NCI-H2196 (cell line): ENCODE results near the gene TBC1D30.

Experiments used
- DNase-seq: peaks from one replicate; lab custom pipeline; 2025; ENCODE audit not compliant: unreplicated experiment; lab: John Stamatoyannopoulos, UW

Gene TBC1D30

DNA sequence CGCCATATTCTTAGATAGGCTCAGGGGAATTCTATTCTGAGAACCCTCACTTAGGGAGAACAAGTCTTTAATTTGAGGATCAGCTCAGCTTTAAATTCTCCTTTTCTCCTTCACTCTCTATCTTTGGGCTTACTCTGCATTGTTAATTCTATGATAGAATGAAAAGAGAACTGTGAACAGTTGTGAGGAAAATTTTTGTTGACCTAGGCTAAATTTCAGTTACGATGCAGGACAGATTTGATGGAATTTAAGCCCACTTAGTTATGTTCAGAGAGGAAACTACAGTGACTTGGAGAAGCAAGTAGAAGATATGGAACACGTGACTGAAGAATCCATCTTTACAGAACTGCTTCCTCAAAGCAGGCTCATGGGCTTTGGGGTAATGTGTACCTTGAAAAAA lies 82.7 kb downstream of the TBC1D30 start:
- DNase-seq = no peak

DNA sequence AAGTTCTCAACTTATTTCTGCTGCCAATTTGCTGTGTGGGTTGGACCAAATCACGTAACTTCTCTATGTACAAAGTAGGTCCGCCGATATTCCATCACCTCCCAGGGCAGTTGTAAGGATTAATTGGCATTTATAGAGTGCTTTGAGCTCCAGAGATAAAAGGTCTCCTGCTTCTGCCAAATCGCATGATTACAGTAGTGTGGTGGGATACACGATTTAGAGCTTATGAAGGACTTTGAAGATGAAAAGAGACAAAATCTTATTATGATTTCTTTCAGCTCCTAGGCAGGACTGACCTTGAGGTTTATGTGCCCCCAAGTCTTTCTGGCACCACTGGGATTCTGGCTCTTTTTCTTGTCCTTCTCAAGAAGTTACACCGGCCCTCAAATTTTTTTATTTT lies 84.7 kb downstream of the TBC1D30 start:
- DNase-seq = no peak

DNA sequence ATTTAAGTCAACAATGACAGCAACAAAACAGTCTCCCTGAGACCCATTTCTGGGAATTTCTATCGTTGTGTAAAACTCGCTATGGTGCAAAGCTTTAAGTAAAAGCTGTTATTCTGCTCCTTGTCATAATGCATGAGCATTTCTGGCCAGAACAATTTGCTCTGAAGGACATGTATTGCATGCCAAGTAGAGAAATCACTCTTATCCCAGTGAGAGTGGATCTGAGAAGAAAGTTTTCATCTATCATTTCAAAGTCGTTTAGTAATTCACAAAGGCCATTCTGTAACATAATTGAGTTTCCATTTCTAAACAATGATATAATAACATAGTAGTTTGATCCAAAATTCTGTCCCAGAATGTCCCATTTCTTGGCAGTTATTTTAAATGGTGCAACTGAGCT lies 86.6 kb downstream of the TBC1D30 start:
- DNase-seq = no peak

DNA sequence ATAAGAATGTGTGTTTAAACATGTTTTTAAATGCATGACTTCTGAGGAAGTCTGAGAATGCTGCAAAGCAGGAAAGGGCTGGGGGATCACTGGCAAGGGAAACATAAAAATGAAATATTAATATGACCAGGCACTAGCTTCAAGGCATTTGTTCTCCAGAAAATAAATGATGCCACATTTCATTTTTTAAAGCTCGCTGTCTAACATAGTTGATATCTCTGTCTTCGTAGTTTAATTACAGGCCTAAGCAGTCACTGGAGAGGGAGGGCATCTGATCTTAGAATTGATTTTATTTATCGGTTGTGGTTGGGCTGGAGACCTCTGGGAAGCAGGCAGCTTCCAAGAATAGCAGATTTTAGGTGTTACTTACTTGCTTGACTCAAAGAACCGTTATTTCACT lies 87.5 kb downstream of the TBC1D30 start:
- DNase-seq = no peak

DNA sequence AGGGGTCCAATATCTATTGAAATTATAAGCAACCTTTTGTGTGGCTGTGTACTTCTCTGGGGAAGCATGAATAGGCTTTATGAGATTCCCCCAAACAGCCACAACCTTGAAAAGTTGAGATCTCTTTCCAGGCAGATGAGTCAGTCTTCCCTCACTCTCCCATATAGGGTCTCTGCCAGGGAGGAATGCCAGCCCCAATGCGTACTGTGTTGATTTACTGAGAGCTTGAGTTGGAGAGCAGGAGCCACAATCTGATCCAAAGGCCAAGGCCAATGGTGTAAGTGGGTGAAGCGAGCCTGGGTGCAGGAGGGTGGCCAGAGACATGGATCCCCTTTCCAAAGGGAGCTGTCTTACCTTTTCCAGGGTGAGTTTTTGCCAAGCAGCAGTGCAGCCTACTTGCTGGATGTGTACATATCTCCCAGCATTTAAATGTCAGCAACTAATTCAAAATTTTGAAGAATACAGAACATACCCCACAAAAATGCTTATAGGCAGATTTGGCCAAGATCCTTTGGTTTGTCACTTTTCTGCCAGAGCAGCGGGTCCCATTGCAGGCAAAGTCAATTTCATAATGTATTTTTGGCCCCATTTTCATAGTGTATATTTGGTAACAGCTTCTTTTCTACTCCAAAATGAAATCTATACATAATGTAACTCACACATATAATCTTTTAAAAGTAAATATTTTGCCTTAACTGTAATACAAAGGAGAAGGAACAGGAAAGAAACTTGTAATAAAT lies 88.2 kb downstream of the TBC1D30 start:
- no peak for DNase-seq

DNA sequence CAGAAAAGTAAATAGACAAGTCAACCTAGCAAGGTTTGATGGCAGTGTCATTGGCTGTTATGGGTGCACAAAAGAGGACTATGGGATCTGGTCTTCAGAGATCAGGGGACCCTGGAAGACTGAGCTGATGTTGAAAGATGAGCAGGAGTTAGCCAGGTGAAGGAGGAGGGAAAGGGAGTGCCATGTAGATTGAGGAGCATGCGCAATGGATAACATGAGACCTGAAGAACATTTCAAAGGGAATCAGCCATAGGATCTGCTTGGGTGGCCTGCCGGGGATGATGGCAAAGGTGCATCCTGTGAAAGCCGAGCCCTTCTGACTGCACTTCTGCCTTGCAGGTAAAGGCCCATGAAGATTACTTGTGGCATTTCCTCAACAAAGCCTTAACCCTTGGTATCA lies 90.8 kb downstream of the TBC1D30 start:
- DNase-seq = no peak

DNA sequence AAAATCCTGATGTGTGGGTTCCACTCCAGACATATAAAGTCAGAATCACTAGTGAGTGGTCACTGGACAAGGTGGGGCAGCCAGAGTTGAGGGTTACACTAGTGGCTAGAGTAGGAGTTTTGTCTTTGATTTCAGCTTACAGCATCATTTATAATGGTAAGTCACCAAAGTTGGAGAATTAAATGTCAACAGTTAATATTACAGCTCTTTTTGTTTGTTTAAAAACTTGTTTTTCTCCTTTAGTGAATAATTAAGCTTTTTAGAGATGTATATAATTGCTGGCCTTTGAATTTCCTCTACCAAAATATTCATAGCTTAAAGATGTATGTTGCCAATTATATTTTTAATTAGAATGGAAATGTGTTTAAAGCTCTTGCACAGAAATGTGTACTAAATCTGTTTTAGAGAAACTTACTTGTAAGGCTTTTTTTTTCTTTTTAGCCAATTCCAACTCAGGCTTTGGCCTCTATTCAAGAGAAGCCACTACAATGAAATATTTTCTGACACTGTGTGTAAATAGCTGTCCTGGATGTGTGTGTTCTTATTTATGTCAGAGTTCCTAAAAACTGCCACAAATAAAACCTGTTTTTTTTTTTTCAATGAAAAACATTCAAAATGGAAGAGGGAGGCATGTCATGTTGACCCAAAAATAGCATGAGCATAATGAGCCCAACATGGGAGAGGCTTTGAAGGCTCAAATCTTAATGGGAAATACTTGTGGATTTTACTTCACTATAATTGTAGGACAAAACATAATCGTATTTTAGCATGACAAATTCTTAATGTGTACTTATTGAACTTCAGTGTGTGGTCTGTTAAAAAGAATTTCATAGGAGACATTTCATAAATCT lies 92.2 kb downstream of the TBC1D30 start:
- DNase-seq = no peak

DNA sequence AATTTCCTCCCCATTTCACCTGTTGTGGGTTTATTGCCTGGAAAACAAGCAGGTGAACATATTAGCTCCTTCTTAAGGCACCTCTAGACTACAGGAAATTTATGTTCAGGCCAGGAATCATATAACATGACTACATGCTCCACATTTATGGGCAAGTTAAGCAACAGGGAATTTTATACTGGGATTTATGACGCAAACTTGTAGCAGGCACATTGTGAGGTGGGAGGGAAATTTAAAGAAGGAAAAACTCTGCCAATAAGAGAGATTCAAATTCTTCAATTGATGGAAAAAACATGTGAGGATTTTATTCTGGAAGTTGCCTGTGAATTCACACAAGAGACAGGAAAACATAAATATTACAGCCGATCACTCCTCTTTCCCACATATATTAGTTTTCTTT lies 93.9 kb downstream of the TBC1D30 start:
- DNase-seq = no peak

GRCh38 chr12:64918801-64919200 lies 94.4 kb downstream of the TBC1D30 start:
- no peak for DNase-seq

GRCh38 chr12:64922853-64923252 lies 98.4 kb downstream of the TBC1D30 start:
- DNase-seq = no peak

DNA sequence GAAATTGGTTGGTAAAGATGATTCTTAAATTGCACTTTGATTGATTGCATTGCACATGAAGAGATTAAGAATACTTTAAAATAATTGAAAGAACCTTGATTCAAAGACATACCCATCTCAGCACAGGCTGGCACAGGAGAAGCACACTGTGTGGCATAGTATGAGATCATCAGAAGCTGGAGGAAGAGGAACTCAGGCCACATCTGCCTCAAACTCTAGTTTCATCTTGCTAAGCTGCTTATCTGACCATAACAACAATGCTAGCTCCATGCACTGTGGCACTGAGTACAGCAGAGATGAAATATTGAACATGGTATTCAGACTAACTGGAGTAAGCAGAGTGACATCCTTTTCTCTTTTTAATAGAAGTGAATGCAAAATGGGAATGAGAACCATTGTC lies 99.1 kb downstream of the TBC1D30 start:
- DNase-seq = no peak
